GM21619 (cell line): ENCODE data around the gene PID1.

Source experiments
- ATAC-seq: cut with Tn5 transposase; IDR thresholded peaks from one replicate; pipeline ENCODE4 v1.9.1; 2021; ENCODE audit not compliant: unreplicated experiment

PID1 gene

GRCh38 chr2:229261599-229261998, 9.5 kb downstream of the PID1 start:
- ATAC-seq, result no peak

GRCh38 chr2:229261076-229261475, 10.0 kb downstream of the PID1 start:
- ATAC-seq, result no peak

- no peak for ATAC-seq
Measured at GRCh38 chr2:229257985-229258384, 13.1 kb downstream of the PID1 start.

- ATAC-seq, result no peak
Measured at GRCh38 chr2:229256376-229256775, 14.7 kb downstream of the PID1 start.

- no peak for ATAC-seq
Measured at GRCh38 chr2:229254206-229254605, 16.9 kb downstream of the PID1 start.

GRCh38 chr2:229252996-229253395, 18.1 kb downstream of the PID1 start:
- no peak for ATAC-seq

- no peak for ATAC-seq
Measured at GRCh38 chr2:229252280-229252679, 18.8 kb downstream of the PID1 start.

GRCh38 chr2:229249536-229249935, 21.6 kb downstream of the PID1 start:
- ATAC-seq, result no peak

GRCh38 chr2:229246334-229246733, 24.8 kb downstream of the PID1 start:
- no peak for ATAC-seq

GRCh38 chr2:229244975-229245374, 26.1 kb downstream of the PID1 start:
- no peak for ATAC-seq

GRCh38 chr2:229243890-229244560, 27.1 kb downstream of the PID1 start:
- ATAC-seq, result no peak

GRCh38 chr2:229240984-229241491, 30.0 kb downstream of the PID1 start:
- ATAC-seq, result no peak

- no peak for ATAC-seq
Measured at GRCh38 chr2:229239021-229239420, 32.1 kb downstream of the PID1 start.

- ATAC-seq, result no peak
Measured at GRCh38 chr2:229237270-229237669, 33.8 kb downstream of the PID1 start.

GRCh38 chr2:229235131-229235914, 35.8 kb downstream of the PID1 start:
- no peak for ATAC-seq

GRCh38 chr2:229231885-229232284, 39.2 kb downstream of the PID1 start:
- no peak for ATAC-seq

GRCh38 chr2:229231328-229231868, 39.7 kb downstream of the PID1 start:
- ATAC-seq, result no peak

- no peak for ATAC-seq
Measured at GRCh38 chr2:229230911-229231310, 40.2 kb downstream of the PID1 start.

GRCh38 chr2:229230256-229230655, 40.8 kb downstream of the PID1 start:
- no peak for ATAC-seq

- no peak for ATAC-seq
Measured at GRCh38 chr2:229226382-229226781, 44.7 kb downstream of the PID1 start.

GRCh38 chr2:229223107-229223506, 48.0 kb downstream of the PID1 start:
- ATAC-seq, result no peak

GRCh38 chr2:229221641-229222040, 49.4 kb downstream of the PID1 start:
- no peak for ATAC-seq
